SK-N-SH (cell line): Measurements from ENCODE around the gene ST6GALNAC6. TPM values are rescaled to one million over a fixed set of nuclear protein-coding genes. Genes with fewer than 3 reads are reported as not detected.

Experiments
- CTCF ChIA-PET: fragments of 300-600, 350-600 bp; formaldehyde crosslinking; extraction: SDS; loops from one replicate; lab custom pipeline; 2021; lab: Yijun Ruan, JAX
- POLR2A ChIA-PET: fragments of 350-600 bp; sonication (Branson Sonifier 250); formaldehyde crosslinking; extraction: SDS; loops from one replicate; lab custom pipeline; 2020; ENCODE audit warnings: antibody characterized with exemption, inconsistent platforms; lab: Yijun Ruan, JAX
- DNase-seq: peaks from one replicate; pipeline ENCODE4 v3.0.0; 2012
- H2AFZ ChIP-seq: fragments of 200-600 bp; sonication (generic); 2 replicates; pipeline ENCODE4 v1.8.1; 2016; ENCODE audit warnings: antibody characterized with exemption, mild to moderate bottlenecking, low read depth
- H3F3A ChIP-seq: fragments of 200-600 bp; sonication (generic); replicated peaks from 2 replicates; pipeline ENCODE3; 2016; ENCODE audit warnings: antibody characterized with exemption, mild to moderate bottlenecking; ENCODE audit not compliant: insufficient read depth
- H3K27ac ChIP-seq, 2 experiments: fragments of 200-500 bp in 1 of 2; fragments of 200-600 bp in 1 of 2; sonication (Bioruptor generic) in 1 of 2; sonication (generic), shearing (Covaris generic) in 1 of 2; 2 replicates each; pipeline versions ENCODE4 v1.5.1 to v1.6.1; 2014 to 2016; ENCODE audit warnings: low read depth in 2 of 2, inconsistent platforms in 1 of 2, low read length in 1 of 2, mild to moderate bottlenecking in 1 of 2, mixed read lengths in 1 of 2
- H3K27me3 ChIP-seq: fragments of 200-600 bp; sonication (generic), shearing (Covaris generic); 2 replicates; pipeline ENCODE4 v1.6.1; 2016; ENCODE audit warnings: mixed run types; ENCODE audit not compliant: insufficient read depth
- H3K36me3 ChIP-seq, 2 experiments: fragments of 200-500 bp in 1 of 2; fragments of 200-600 bp in 1 of 2; sonication (Bioruptor generic) in 1 of 2; sonication (generic) in 1 of 2; replicated peaks in 1 of 2; 2 replicates each; pipeline versions ENCODE3 to v1.5.1; 2014 to 2016; ENCODE audit warnings: low read length in 1 of 2, mild to moderate bottlenecking in 1 of 2; ENCODE audit not compliant: insufficient read depth in 2 of 2, control insufficient read depth in 1 of 2
- H3K4me1 ChIP-seq, 2 experiments: fragments of 200-500 bp in 1 of 2; fragments of 200-600 bp in 1 of 2; sonication (Bioruptor generic) in 1 of 2; sonication (generic), shearing (Covaris generic) in 1 of 2; 2 replicates each; pipeline versions ENCODE4 v1.5.1 to v1.6.1; 2014 to 2016; ENCODE audit warnings: low read depth in 1 of 2, low read length in 1 of 2, mixed run types in 1 of 2; ENCODE audit not compliant: insufficient read depth in 2 of 2, control insufficient read depth in 1 of 2
- H3K4me2 ChIP-seq: fragments of 200-600 bp; sonication (generic), shearing (Covaris generic); 2 replicates; pipeline ENCODE4 v1.6.1; 2017; ENCODE audit warnings: mixed run types
- H3K4me3 ChIP-seq, 2 experiments: fragments of 200-500 bp in 1 of 2; fragments of 200-600 bp in 1 of 2; sonication (Bioruptor generic) in 1 of 2; sonication (generic), shearing (Covaris generic) in 1 of 2; 2 replicates each; pipeline versions ENCODE4 v1.5.1 to v1.8.1; 2014 to 2016; ENCODE audit warnings: low read depth in 2 of 2, inconsistent platforms in 1 of 2, low read length in 1 of 2, mild to moderate bottlenecking in 1 of 2, mixed read lengths in 1 of 2, moderate library complexity in 1 of 2
- H3K79me2 ChIP-seq: fragments of 200-600 bp; sonication (generic); 2 replicates; pipeline ENCODE4 v1.8.1; 2017; ENCODE audit warnings: mild to moderate bottlenecking; ENCODE audit not compliant: insufficient read depth
- H3K9ac ChIP-seq: fragments of 200-600 bp; sonication (generic); 2 replicates; pipeline ENCODE4 v1.6.1; 2017; ENCODE audit warnings: mixed run types
- H3K9me2 ChIP-seq: fragments of 200-600 bp; sonication (generic); 2 replicates; pipeline ENCODE4 v1.6.1; 2017; ENCODE audit warnings: mixed run types
- H3K9me3 ChIP-seq: fragments of 200-600 bp; sonication (generic); 2 replicates; pipeline ENCODE4 v1.6.1; 2017; ENCODE audit warnings: mixed run types, mild to moderate bottlenecking, moderate library complexity
- H4K20me1 ChIP-seq: fragments of 200-600 bp; sonication (generic); 2 replicates; pipeline ENCODE4 v1.6.1; 2017; ENCODE audit warnings: mild to moderate bottlenecking, mixed run types; ENCODE audit not compliant: insufficient read depth
- ELF1 ChIP-seq: IDR thresholded peaks from 2 replicates; pipeline ENCODE4 v1.4.0; 2012
- EZH2phosphoT487 ChIP-seq: fragments of 200-600 bp; sonication (generic); IDR thresholded peaks from 2 replicates; pipeline ENCODE4 v1.6.1; 2017; ENCODE audit warnings: low read depth, mixed run types, mild to moderate bottlenecking, antibody characterized with exemption, moderate library complexity, borderline replicate concordance
- FOSL2 ChIP-seq: IDR thresholded peaks from 2 replicates; pipeline ENCODE4 v1.4.0; 2012; ENCODE audit warnings: low read depth, mild to moderate bottlenecking, moderate library complexity, borderline replicate concordance
- FOXJ3 ChIP-seq: sonication (generic); formaldehyde crosslinking; IDR thresholded peaks from 2 replicates; pipeline ENCODE4 v1.5.1; 2020; ENCODE audit warnings: mild to moderate bottlenecking, missing genetic modification reagents
- JUND ChIP-seq: IDR thresholded peaks from 2 replicates; pipeline ENCODE4 v1.4.0; 2012
- POLR2AphosphoS5 ChIP-seq: IDR thresholded peaks from 2 replicates; pipeline ENCODE4 v1.6.1; 2012; ENCODE audit warnings: low read depth, low read length
- RAD21 ChIP-seq: IDR thresholded peaks from 2 replicates; pipeline ENCODE4 v1.6.1; 2012; ENCODE audit warnings: mild to moderate bottlenecking, low read length
- RFX5 ChIP-seq: IDR thresholded peaks from 2 replicates; pipeline ENCODE4 v1.6.1; 2012; ENCODE audit warnings: mild to moderate bottlenecking, improper control_type of control experiment, low read length
- TAF1 ChIP-seq: IDR thresholded peaks from 2 replicates; pipeline ENCODE4 v1.6.1; 2012; ENCODE audit warnings: low read depth, mild to moderate bottlenecking, low read length, moderate library complexity, borderline replicate concordance
- WGBS: methylation state at CpG from one replicate; pipeline ENCODE4 v1.1.6; 2017; ENCODE audit warnings: low lambda C conversion rate; 5-methylcytosine and 5-hydroxymethylcytosine counted together
- polyA plus RNA-seq, 3 experiments: library from polyadenylated mRNA; depleted of rRNA; stranded (reverse); fragments of >200 nt; gene quantifications; 2 replicates each; pipeline ENCODE4 v1.2.3, GENCODE V29; 2012
- TF ChIP-seq, protein P1 (sequence below): IDR thresholded peaks from 2 replicates; pipeline ENCODE4 v1.4.0; 2012; ENCODE audit warnings: low read depth, borderline replicate concordance
- TF ChIP-seq, protein P2 (sequence below): fragments of 150-350 bp; IDR thresholded peaks from 2 replicates; pipeline ENCODE4 v1.6.1; 2016; ENCODE audit warnings: mild to moderate bottlenecking, low read depth, low read length
- TF ChIP-seq, protein P3 (sequence below): IDR thresholded peaks from 2 replicates; pipeline ENCODE4; 2012

Gene ST6GALNAC6
- polyA plus RNA-seq, 1 of the 3 experiments (the other 2 are of a cell fraction): 34.8 TPM

DNA sequence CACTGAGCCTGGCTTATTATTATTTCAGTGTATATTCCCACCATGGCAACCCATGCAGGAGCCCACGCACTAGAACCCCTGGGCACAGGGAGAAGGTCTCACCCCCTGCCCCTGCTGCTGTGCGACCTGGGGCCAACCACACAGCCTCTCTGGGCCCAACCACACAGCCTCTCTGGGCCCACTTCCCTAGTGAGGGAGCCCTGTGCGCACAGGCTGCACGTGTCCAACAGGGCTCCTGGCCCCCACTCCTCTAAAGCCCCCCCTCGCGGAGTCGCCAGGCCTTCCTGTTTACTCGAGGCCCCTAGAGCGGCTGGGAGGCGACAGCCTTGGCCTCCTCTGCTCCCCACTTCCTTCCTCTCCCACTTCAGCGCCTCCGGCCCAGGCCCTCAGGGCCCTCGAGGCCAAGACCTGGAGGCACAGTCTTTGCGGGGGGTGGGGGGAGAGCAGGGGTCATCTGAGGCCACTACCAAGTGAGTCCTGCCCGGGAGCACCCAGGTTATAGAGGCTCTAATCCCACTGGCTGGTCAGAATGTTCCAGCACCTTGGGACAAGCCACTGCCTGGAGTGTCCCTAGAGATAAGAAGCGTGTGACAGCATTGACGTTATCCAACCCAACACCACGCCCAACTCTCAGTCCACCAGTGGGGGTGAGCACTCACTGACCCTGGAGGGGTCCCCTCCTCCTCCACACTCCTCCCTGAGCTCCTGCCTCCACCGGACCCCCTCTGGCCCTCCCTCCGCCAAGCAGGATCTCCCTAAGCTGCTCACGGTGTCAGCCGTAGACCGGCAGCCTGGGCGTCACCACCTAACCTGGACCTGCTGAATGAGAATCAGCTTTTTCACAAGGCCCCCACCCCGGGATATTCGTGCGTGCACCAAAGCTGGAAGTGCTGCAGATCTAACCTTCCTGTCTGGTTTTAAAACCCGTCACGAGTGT lies 37.1 kb downstream of the ST6GALNAC6 start:
- H3K4me1 ChIP-seq: peaks cover 0 to 18% of the 10 kb centered on the region in 2 experiments; a peak in 1 of 4 replicates
- H3K27ac ChIP-seq: no peak overlapping the region
- no peak overlapping the region for H2AFZ ChIP-seq
- POLR2A ChIA-PET: interaction anchor here (1.3 kb wide), 1 partner anchor 9 kb away, joined by 3 read pairs; no protein-coding TSS in a partner anchor
- H3K9ac ChIP-seq: no peak overlapping the region
- no peak overlapping the region for H3K4me3 ChIP-seq
- H3K9me2 ChIP-seq: no peaks in the 10 kb centered on the region
- no peak overlapping the region for H3K4me2 ChIP-seq
- no peaks in the 10 kb centered on the region for H4K20me1 ChIP-seq
- DNase-seq: no peak
- 80% methylated on average over 25 of the region's 29 CpGs for WGBS
- H3K36me3 ChIP-seq: no peaks in the 10 kb centered on the region
- H3K27me3 ChIP-seq: no peaks in the 10 kb centered on the region
- CTCF ChIA-PET: interaction anchor here (0.9 to 10.9 kb wide), 5 partner anchors 9 to 128 kb away, joined by 3 to 116 read pairs (median 5); partner anchors contain the start of gene TOR2A
- no peaks in the 10 kb centered on the region for H3F3A ChIP-seq
- no peak for TF ChIP-seq JUND
- TF ChIP-seq TAF1: no peak
- TF ChIP-seq POLR2AphosphoS5: no peak
- no peak for TF ChIP-seq FOSL2
- no peak for TF ChIP-seq ELF1
- TF ChIP-seq, protein P1, sequence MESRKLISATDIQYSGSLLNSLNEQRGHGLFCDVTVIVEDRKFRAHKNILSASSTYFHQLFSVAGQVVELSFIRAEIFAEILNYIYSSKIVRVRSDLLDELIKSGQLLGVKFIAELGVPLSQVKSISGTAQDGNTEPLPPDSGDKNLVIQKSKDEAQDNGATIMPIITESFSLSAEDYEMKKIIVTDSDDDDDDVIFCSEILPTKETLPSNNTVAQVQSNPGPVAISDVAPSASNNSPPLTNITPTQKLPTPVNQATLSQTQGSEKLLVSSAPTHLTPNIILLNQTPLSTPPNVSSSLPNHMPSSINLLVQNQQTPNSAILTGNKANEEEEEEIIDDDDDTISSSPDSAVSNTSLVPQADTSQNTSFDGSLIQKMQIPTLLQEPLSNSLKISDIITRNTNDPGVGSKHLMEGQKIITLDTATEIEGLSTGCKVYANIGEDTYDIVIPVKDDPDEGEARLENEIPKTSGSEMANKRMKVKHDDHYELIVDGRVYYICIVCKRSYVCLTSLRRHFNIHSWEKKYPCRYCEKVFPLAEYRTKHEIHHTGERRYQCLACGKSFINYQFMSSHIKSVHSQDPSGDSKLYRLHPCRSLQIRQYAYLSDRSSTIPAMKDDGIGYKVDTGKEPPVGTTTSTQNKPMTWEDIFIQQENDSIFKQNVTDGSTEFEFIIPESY: no peak
- TF ChIP-seq RFX5: no peak
- no peak for TF ChIP-seq FOXJ3 (CRISPR knock-in tag)
- TF ChIP-seq EZH2phosphoT487: no peak
- TF ChIP-seq, protein P2, sequence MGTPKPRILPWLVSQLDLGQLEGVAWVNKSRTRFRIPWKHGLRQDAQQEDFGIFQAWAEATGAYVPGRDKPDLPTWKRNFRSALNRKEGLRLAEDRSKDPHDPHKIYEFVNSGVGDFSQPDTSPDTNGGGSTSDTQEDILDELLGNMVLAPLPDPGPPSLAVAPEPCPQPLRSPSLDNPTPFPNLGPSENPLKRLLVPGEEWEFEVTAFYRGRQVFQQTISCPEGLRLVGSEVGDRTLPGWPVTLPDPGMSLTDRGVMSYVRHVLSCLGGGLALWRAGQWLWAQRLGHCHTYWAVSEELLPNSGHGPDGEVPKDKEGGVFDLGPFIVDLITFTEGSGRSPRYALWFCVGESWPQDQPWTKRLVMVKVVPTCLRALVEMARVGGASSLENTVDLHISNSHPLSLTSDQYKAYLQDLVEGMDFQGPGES: no peak
- no peak for TF ChIP-seq RAD21
- TF ChIP-seq, protein P3, sequence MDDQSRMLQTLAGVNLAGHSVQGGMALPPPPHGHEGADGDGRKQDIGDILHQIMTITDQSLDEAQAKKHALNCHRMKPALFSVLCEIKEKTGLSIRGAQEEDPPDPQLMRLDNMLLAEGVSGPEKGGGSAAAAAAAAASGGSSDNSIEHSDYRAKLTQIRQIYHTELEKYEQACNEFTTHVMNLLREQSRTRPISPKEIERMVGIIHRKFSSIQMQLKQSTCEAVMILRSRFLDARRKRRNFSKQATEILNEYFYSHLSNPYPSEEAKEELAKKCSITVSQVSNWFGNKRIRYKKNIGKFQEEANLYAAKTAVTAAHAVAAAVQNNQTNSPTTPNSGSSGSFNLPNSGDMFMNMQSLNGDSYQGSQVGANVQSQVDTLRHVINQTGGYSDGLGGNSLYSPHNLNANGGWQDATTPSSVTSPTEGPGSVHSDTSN: no peak
- TF ChIP-seq, all 33 proteins: peak for 0
- Histone ChIP-seq H3K79me2 (no peaks in the 10 kb centered on the region), H3K9me3 (no peaks in the 10 kb centered on the region)
